Stomach (tissue), 19 donors: Measurements from ENCODE around the gene TEAD4. TPM values are rescaled to one million over a fixed set of nuclear protein-coding genes. Genes with fewer than 3 reads are reported as not detected.

Experiments used
- DNase-seq, 2 donors: peaks; one replicate each; pipeline versions ENCODE4 v3.0.0 to v3.0.0-alpha.2; 2013 to 2019
- H3K27ac ChIP-seq, 5 donors: fragments of 200-600 bp in 4 of 5; sonication (generic) in 4 of 5; one replicate each; pipeline ENCODE4 v1.5.1; 2013 to 2019; ENCODE audit warnings: mild to moderate bottlenecking in 1 of 5, moderate library complexity in 1 of 5
- H3K27me3 ChIP-seq, 3 donors: fragments of 200-600 bp; sonication (generic); one replicate each; pipeline ENCODE4 v1.5.1; 2017 to 2019; ENCODE audit warnings: mixed run types in 1 of 3
- H3K36me3 ChIP-seq, 4 donors: fragments of 200-600 bp; sonication (generic); 1 replicate in 3 of 4; 2 replicates in 1 of 4; pipeline ENCODE4 v1.5.1; 2016 to 2019
- H3K4me1 ChIP-seq, 4 donors: fragments of 200-600 bp; sonication (generic); one replicate each; pipeline ENCODE4 v1.5.1; 2016 to 2019
- H3K4me3 ChIP-seq, 4 donors: fragments of 200-600 bp; sonication (generic) in 3 of 4; one replicate each; pipeline ENCODE4 v1.5.1; 2016 to 2019; ENCODE audit warnings: mild to moderate bottlenecking in 1 of 4
- H3K9me3 ChIP-seq, 4 donors: fragments of 200-600 bp; sonication (generic); one replicate each; pipeline ENCODE4 v1.5.1; 2016 to 2019
- CTCF ChIP-seq, 7 experiments: fragments of 450-650 bp in 4 of 7; fragments of 200-600 bp in 3 of 7; sonication (generic) in 3 of 7; IDR thresholded peaks; one replicate each; pipeline ENCODE4 v1.5.1; 2016 to 2019; ENCODE audit warnings: antibody characterized with exemption in 7 of 7, control low read depth in 2 of 7, mild to moderate bottlenecking in 1 of 7
- EP300 ChIP-seq: sonication (generic); formaldehyde crosslinking; IDR thresholded peaks from one replicate; pipeline ENCODE4 v1.6.1; 2017; ENCODE audit warnings: antibody characterized with exemption
- POLR2A ChIP-seq, 4 donors: fragments of 450-650 bp; IDR thresholded peaks; one replicate each; pipeline ENCODE4 v1.6.1; 2016; ENCODE audit warnings: antibody characterized with exemption in 4 of 4, control low read depth in 2 of 4, mild to moderate bottlenecking in 1 of 4, moderate library complexity in 1 of 4
- POLR2AphosphoS5 ChIP-seq, 3 donors: sonication (generic); formaldehyde crosslinking; IDR thresholded peaks; one replicate each; pipeline ENCODE4 v1.6.1; 2016; ENCODE audit warnings: antibody characterized with exemption in 3 of 3
- WGBS, 5 donors: extraction: QIAGEN DNeasy Blood & Tissue Kit in 3 of 5; methylation state at CpG; one replicate each; pipeline versions ENCODE4 v1.1.5 to v1.1.7; 2013 to 2018; 5-methylcytosine and 5-hydroxymethylcytosine counted together
- intact Hi-C: fragments of 100-400 bp; cut with DNase I; formaldehyde crosslinking; loops from one replicate; pipeline ENCODE4 v1.15.1; 2023; ENCODE audit warnings: low total_unique reads
- long read RNA-seq, 10 donors: transcript quantifications; one replicate each; lab custom pipeline, GENCODE V29; 2026
- polyA plus RNA-seq, 3 donors: library from polyadenylated mRNA; stranded (reverse); fragments of 200-250 nt; gene quantifications; one replicate each; pipeline ENCODE4 v1.2.3, GENCODE V29; 2013
- total RNA-seq, 5 donors: library from RNA; depleted of rRNA; stranded (reverse); fragments of >200 nt; gene quantifications; one replicate each; pipeline versions ENCODE4 v1.1.0 to v1.2.3, GENCODE V29; 2014 to 2016
- donor health status: healthy with polysubstance abuse.
- donor health status: Bipolar disorder and iron deficiency.
- donor health status: healthy.

The TEAD4 gene
- total RNA-seq (1 to 10 TPM in 3 of 5 donors, not detected in 2; 7.9 to 8.4 (median 8.3) TPM), polyA plus RNA-seq (10 to 100 TPM in 1 of 3 donors, 1 to 10 TPM in 2; 5.7 to 10.6 (median 9.2) TPM)
- long read RNA-seq, donor 1, partial matches to known transcripts, result 0 of 2 reads
- long read RNA-seq, donor 1, other reads (novel, unspliced or antisense), result 0 of 2 reads
- long read RNA-seq, donor 2, partial matches to known transcripts, result 0 of 3 reads
- long read RNA-seq, donor 2, other reads (novel, unspliced or antisense), result 0 of 3 reads
- long read RNA-seq, donor 3, partial matches to known transcripts, result 0 of 1 reads
- long read RNA-seq, donor 3, other reads (novel, unspliced or antisense), result 0 of 1 reads
- long read RNA-seq, donor 4, result 0 reads
- long read RNA-seq, donor 5, result 0 reads
- long read RNA-seq, donor 6, partial matches to known transcripts, result 0 of 4 reads
- long read RNA-seq, donor 6, other reads (novel, unspliced or antisense), result 0 of 4 reads
- long read RNA-seq, donor 7, result 0 reads
- long read RNA-seq, donor 8, result 0 reads
- long read RNA-seq, donor 9, result 0 reads
- long read RNA-seq, donor 10, partial matches to known transcripts, result 0 of 2 reads
- long read RNA-seq, donor 10, other reads (novel, unspliced or antisense), result 0 of 2 reads

- Histone ChIP-seq H3K4me3 (peak within 1 kb of the TSS; percentile 57 to 68 (median 66)), H3K27ac (peak within 1 kb of the TSS; percentile 78 to 89 (median 82)), H3K36me3 (no peaks in the 10 kb centered on the region), H3K4me1 (peaks cover 13 to 43% (median 29%) of the 10 kb centered on the region in 4 donors), H3K27me3 (peaks cover 0 to 64% (median 0%) of the 10 kb centered on the region in 3 donors), H3K9me3 (no peaks in the 10 kb centered on the region)
- TF ChIP-seq POLR2AphosphoS5 (IDR thresholded peaks at IDR 0.05), result peak in 1 of 3 donors; percentile 45
- TF ChIP-seq POLR2A (IDR thresholded peaks at IDR 0.05), result no peak
- intact Hi-C loops, result no loop called here
- 0 to 2% (median 0%) methylated on average over 18 to 46 of the region's 50 CpGs; no CpG with 5 or more reads in 2 of the 5 donors for WGBS, 5 donors
- DNase-seq, result peak; percentile 64 to 90
Observed at GRCh38 chr12:2959192-2959504, at the start of gene TEAD4. TSS of gene TEAD4 (plus strand) at chr12:2959397.

- WGBS, 5 donors, result 92 to 97% (median 95%) methylated on average over 3 of the region's 3 CpGs
- DNase-seq, result no peak
- no peak overlapping the region for H3K4me3 ChIP-seq
- H3K27me3 ChIP-seq, result no peaks in the 10 kb centered on the region
- peaks cover 0 to 5% (median 0%) of the 10 kb centered on the region in 4 donors for H3K4me1 ChIP-seq
- H3K9me3 ChIP-seq, result no peaks in the 10 kb centered on the region
- H3K36me3 ChIP-seq, result peaks cover 0 to 71% (median 60%) of the 10 kb centered on the region in 4 donors
- no peak overlapping the region for H3K27ac ChIP-seq
- intact Hi-C loops, result no loop called here
- TF ChIP-seq EP300 (no peak), CTCF (IDR thresholded peaks at IDR 0.05) (no peak)
Observed at GRCh38 chr12:2912216-2912575, 47.0 kb upstream of the TEAD4 start.

- Histone ChIP-seq H3K4me1 (no peaks in the 10 kb centered on the region), H3K9me3 (no peaks in the 10 kb centered on the region), H3K36me3 (peaks cover 3 to 80% (median 74%) of the 10 kb centered on the region in 4 donors), H3K4me3 (no peak overlapping the region), H3K27ac (no peak overlapping the region), H3K27me3 (no peaks in the 10 kb centered on the region)
- TF ChIP-seq POLR2A (IDR thresholded peaks at IDR 0.05) (no peak), POLR2AphosphoS5 (IDR thresholded peaks at IDR 0.05) (no peak), CTCF (IDR thresholded peaks at IDR 0.05) (no peak), EP300 (no peak)
- intact Hi-C loops, result no loop called here
- 41 to 65% (median 60%) methylated on average over 2 of the region's 2 CpGs for WGBS, 5 donors
- DNase-seq, result no peak
Observed at GRCh38 chr12:2919249-2919648, 39.9 kb upstream of the TEAD4 start.

- no peak for DNase-seq
- 89 to 98% (median 96%) methylated on average over 2 of the region's 2 CpGs for WGBS, 5 donors
- H3K27me3 ChIP-seq, result no peaks in the 10 kb centered on the region
- intact Hi-C loops, result no loop called here
- H3K4me3 ChIP-seq, result no peak overlapping the region
- no peak overlapping the region for H3K27ac ChIP-seq
- TF ChIP-seq POLR2A (IDR thresholded peaks at IDR 0.05) (no peak), CTCF (IDR thresholded peaks at IDR 0.05) (no peak), POLR2AphosphoS5 (IDR thresholded peaks at IDR 0.05) (no peak), EP300 (no peak)
- no peaks in the 10 kb centered on the region for H3K4me1 ChIP-seq
- H3K9me3 ChIP-seq, result no peaks in the 10 kb centered on the region
- peaks cover 9 to 92% (median 79%) of the 10 kb centered on the region in 4 donors for H3K36me3 ChIP-seq
Observed at GRCh38 chr12:2922329-2922728, 36.9 kb upstream of the TEAD4 start.

- Histone ChIP-seq H3K9me3 (no peaks in the 10 kb centered on the region), H3K36me3 (peaks cover 9 to 90% (median 80%) of the 10 kb centered on the region in 4 donors), H3K27me3 (no peaks in the 10 kb centered on the region), H3K27ac (no peak overlapping the region), H3K4me3 (no peak overlapping the region), H3K4me1 (no peaks in the 10 kb centered on the region)
- WGBS, 5 donors, result 94 to 98% (median 97%) methylated on average over 9 of the region's 9 CpGs
- no peak for DNase-seq
- TF ChIP-seq POLR2AphosphoS5 (IDR thresholded peaks at IDR 0.05) (no peak), CTCF (IDR thresholded peaks at IDR 0.05) (no peak), EP300 (no peak), POLR2A (IDR thresholded peaks at IDR 0.05) (no peak)
- intact Hi-C loops, result no loop called here
Observed at GRCh38 chr12:2923057-2923456, 36.1 kb upstream of the TEAD4 start.
